SIG-M5 (cell line): ENCODE data around the gene FOXJ3.

Source experiments
- DNase-seq: peaks from one replicate; lab custom pipeline; 2025; lab: John Stamatoyannopoulos, UW

The FOXJ3 gene

DNA sequence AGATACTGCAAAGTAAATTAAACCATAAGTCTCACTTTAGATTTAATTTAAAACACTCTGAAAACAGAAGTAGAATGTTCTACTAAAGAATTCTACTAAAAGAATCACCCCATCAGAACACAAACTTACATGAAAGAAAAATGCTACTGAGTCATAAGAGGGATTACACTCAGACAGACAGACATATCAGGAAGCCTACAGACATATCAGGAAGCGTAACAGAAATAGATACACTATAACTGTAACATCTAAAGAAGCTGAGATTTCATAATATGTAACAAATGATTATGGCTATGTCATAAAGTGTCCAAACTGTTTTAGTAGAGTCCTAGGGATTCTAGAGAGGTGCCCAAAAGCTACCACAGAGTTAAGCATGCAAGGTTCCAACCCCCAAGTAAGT, 23.9 kb downstream of the FOXJ3 start:
- no peak for DNase-seq

DNA sequence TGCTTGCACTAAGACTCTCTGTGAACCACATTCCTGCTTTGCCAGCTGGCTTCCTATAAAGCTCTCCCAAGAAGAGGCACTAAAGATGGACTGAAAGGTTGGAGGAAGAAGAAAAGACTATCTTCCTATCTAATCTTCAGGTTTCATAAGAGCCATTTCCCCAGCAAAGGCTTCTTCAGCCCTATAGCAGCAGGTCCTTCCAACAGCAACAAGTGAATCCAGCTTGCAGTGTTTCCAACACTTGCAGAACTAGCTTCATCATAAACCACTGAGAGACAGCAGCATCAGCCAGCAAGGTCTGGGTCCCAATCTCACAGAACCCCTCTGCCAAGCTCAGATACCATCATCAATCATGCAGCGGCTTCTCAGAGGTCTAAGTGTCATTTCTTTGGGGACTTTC, 28.1 kb downstream of the FOXJ3 start:
- DNase-seq: no peak

DNA sequence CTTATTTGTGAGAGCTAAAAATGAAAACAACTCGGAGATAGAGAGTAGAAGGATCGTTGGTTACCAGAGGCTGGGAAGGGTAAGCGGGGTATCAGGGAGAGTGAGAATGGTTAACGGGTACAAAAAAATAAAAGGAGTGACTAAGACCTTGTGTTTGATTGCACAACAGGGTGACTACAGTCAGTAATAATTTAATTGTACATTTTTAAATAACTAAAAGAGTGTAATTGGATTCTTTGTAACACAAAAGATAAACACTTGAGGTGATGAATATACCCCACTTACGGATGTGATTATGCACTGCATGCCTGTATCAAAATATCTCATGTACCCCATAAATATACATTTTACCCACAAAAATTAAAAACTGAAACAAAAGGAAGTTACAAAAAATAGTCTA, 29.4 kb downstream of the FOXJ3 start:
- no peak for DNase-seq

DNA sequence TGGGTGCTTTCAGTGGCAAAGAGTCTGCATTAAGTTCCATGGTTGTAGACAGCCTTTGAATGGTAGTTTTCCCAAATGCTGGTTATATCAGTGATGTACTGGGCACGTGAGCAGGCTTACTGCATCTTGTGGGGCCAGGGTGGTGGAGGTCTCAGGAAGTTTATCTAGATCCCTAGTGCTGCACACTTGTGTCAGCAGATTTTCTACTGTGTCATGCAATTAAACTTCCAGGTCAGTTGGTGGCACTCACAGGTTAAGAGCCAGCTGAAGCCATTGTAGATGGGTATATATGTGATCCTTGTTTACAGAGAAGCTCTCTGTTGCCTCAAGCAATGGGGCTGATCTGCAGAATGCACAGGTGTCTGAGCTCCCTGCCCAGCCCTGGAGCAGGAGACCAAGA, 33.0 kb downstream of the FOXJ3 start:
- no peak for DNase-seq

DNA sequence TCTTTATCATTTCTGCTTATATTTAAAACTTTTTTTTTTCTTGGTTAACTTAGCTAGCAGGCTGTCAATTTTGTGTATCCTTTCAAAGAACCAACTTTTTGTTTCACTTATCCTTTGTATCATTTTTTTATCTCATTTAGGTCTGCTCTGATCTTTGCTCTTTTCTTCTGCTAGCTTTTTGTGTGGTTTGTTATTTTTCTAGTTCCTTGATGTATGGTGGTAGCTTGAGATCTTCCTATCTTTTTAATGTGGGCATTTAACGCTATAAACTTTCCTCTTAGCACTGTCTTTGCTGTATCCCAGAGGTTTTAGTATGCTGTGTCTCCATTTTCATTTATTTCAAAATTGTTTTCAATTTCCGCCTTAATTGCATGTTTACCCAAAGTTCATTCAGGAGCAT, 36.5 kb downstream of the FOXJ3 start:
- DNase-seq: no peak

DNA sequence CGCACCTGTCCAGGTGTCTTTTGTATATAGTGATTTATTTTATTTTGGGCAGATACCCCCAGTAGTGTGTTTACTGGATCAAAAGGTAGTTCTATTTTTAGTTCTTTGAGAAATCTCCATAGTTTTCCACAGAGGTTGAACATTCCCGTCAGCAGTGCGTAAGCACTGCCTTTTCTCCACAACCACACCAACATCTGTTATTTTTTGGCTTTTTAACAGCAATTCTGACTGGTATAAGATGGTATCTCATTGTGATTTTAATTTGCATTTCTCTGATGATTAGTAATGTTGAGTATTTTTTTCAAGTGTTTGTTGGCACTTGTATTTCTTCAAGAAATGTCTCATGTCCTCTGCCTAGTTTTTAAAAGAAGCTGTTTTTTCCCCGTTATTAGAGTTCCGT, 39.2 kb downstream of the FOXJ3 start:
- no peak for DNase-seq

DNA sequence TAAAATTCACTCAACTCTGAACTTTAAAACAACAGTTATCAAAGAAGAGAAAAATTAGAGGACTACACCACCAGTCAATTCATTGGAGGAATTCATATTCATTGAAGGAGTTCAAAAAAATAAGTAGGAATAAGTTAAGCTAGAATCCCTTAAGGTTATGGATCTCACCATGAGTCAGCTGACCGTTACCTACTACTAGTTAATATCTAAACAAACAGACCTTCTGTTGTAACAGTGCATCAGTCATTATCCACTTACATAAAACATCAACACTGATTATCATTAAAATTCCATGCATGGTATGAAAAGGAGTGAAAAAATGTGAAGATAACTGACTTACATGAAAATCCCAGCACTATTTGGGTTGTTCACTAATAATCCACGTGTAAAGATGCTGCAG, 44.9 kb downstream of the FOXJ3 start:
- DNase-seq: no peak

DNA sequence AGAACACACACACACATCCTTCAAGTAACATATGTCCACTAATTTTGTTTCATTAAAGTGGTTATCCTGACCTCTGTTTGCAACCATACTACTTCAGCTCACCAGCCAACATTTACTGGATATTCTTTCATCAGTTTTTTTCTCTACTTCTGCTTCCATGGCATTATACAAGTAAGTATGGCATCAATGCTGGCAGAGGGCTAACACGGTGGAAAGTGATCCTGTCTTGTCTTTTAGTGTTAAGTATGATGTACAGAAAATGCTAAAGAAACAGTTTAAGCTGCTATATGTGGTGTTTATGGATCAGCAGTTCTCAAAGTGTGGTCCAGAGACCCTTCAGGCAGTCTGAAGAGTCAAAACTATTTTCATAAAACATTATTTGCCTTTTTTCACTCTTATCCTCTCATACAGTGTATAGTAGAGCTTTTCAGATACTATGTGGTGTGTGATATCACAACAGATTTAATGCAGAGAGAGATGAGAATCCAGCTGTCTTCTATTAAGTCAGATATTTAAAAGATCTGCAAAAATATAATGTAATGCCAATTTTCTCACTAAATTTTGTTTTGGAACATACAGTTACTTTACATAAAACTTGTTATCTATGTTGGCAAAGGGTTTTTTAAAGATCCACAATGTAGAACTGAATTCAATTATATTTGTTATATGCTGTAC, 46.6 kb downstream of the FOXJ3 start:
- no peak for DNase-seq

DNA sequence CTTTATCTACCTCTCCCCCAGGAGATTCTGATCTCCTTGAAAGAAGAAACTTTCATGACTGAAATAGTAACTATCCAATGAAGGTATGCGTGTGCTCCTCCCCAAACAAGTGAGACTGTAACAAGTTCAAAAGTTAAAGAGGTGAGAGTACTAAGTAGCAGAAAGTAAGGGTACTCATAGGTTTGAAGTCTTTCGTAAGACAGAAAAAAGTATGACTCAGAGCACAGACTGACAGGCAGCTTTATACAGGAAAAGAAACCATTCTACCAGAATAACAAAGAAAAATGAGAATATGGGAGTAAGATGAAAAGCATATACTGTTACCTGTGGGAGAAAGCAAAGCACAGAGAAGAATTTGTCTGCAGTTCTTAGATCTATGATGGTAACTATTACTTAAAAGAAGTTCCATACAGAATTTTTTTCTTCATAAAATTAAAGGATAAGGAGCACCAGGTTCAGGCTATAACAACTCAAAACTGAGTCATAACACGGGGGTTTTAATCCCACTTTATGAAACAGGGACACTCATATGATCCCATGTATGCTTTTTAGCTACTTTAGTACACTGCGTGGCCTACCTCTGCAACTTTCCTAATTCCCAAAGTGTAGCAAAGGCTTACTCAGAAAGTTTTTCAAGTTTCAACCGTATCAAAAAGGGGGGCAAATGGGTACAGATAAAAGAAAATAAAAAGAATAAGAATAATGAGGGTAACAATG, 52.0 kb downstream of the FOXJ3 start:
- no peak for DNase-seq

DNA sequence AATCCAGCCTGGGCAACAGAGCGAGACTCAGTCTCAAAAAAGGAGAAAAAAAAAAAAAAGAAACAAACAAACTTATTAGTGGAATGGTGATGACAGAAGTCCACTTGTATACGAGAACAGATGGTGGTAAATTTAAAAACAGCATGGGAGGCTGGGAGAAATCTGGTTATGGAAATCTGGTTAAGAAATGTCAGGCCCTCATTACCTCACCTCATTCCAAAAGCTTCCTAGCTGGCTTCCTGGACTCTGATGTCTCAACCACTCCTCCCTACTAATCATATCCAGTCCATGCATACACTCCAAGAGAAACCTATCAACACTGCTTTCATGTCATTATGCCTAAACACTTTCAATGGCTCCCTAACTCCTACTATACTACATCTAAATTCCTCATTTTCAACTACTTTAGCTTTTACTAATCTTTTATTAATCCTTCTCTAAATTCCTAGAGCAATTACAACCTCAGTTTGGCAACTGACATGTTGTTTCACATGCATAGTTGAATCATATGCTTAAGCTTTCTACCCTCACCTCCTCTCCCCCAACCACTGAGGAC, 52.9 kb downstream of the FOXJ3 start:
- DNase-seq: no peak

DNA sequence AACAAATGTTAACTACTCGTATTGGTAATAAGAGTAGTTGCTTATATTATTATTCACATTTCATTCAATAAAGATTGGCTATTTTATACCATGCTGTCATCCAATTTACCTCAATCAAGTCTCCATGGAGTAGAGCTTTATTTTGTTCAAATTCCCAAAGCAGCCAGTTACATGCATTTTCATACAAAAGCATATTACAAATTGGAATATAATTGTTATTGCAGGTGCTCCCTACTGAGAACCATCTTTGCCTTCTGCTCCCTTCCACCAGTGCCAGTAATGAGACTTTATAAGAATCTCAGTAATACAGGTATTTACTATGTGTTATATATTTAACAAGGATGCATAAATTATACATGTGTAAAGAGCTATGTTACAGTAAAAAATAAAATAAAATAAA, 54.2 kb downstream of the FOXJ3 start:
- DNase-seq: no peak

DNA sequence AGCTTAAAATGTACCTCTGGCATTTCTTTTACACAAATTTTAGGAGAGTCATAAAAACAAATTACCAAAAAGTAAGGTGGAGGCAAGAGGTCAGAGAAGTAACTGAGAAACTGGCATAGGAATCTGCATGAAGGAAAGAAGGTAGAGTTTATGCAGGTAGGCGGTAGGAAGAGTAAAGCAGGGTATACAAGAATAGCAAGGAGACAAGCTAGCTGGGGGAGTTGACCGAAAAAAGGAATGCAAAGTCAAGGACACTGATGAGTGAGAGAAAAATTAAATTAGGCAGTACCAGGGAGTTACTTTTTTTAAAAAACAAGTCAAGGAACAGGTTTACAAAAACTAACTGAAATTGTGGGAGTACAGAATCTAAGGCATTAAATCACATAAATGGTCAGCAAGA, 56.0 kb downstream of the FOXJ3 start:
- DNase-seq: no peak

DNA sequence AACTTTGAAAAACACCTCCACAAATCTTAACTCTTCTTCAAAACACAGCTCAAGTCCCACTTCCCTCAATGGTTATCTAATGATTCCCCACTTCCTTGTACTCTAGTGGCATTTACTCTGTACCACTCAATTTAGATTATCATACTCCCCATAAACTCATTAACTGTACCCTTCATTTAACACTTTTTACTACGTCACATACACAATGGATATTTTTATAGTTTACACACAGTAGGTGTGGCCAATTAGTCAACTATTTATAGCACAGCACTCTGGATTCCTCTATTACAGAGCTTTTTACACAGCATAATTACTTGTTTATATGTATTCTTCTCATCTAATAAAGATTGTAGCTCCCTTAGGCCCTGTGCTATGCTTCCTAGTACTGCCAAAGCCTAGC, 62.1 kb downstream of the FOXJ3 start:
- DNase-seq: no peak

DNA sequence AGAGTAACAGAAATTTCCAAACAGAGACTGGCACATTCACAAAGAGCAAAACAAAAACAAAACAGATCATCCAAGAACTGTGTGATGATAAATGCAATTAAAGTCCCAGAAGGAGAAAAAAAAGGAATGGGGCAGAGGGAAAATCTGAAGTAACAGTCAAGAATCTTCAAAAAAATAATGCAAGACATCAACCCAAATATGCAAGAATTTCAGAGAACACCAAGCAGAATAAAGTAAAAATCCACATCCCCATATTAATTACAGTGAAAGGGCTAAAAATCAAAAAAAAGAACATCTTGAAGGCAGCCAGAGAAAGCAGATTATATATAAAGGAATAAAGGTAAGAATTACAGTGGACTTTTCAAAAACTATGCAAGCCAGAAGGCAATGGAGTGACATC, 67.1 kb downstream of the FOXJ3 start:
- no peak for DNase-seq

DNA sequence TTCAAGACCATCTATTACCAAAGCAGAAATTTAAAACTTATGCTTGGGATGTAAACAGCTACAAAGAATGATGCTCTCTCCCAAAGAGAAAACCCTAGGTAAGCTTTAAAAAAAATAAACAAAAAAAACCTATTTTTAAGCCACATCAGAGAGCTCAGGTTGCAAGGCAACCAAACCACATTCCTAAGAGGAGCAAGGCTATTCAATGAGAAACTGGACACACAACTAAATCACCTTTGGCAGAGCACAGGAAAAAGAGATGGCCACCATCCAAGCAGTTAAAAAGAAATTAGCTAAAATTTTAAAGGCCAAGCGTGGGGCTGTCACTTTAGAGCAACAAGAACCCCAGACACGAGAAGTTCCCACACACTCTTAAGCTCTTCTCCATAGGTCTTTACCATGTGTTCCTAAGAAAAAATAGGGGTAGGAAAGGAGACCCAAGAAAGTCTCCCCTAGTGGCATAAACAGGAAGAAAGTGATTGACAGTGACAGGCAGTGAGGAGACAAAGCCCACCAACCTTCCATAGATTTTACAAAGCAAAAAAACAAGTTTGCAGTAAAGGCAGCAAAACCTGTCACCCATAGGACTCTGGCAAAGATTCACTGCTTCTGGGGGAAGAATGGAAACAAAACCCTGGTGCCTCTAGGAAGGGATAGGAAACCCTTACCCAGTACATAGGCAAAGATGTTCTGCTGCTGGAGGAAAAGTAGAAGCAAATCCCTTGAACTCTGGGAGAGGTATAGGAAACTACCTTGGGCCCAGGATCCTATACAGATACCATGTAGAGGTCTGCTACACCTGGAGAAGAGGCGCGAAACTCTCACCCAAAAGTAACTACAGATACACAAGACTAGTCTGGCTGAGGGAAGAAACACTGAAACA, 68.5 kb downstream of the FOXJ3 start:
- DNase-seq: no peak

DNA sequence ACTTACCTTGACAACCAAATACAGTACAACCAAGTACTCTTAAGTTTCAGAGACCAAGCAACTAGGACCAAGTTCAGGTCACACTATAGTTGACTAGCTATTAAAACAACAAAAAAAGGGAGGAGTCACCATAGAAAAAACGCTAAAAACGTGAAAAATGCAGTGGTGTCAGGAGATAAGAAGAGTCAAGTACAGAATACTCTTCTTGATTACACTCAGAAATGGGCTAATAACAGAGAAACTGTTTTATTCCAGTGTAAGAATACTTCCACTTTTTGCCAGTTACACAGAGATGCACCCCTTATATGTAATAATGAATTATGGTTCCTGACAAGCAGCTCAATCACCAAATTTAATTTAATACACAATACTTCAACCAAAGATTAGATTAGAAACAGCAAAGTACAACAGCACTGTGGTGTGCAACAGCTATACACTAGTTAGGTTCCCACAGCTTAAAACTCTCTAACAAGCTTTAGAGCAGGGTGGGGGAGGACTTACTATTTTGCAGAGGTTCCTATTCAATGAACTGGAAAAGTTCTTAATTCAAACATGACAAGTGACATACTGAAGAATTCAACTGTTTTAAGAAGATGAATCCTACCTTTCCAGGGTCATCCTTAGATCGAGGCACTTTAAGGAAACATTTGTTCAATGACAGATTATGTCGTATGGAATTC, 70.4 kb downstream of the FOXJ3 start:
- no peak for DNase-seq

DNA sequence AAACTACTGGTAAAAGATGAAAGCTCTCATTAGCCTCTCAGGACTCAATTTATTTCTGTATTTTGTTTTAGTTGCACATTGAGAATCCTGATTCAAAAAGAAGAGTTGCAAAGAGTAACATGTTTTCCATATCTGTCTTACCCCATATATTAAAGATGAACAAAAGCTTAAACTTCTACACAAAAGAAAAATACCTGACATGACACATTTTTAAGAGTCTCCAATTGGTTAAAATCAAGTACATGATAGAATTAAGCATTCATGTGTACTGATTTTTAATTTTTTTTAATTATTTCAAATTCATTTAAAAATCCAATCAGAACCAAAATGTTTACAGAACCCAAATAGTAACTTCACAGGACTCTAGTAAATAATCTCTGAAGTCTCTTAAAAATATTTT, 72.0 kb downstream of the FOXJ3 start:
- DNase-seq: no peak

DNA sequence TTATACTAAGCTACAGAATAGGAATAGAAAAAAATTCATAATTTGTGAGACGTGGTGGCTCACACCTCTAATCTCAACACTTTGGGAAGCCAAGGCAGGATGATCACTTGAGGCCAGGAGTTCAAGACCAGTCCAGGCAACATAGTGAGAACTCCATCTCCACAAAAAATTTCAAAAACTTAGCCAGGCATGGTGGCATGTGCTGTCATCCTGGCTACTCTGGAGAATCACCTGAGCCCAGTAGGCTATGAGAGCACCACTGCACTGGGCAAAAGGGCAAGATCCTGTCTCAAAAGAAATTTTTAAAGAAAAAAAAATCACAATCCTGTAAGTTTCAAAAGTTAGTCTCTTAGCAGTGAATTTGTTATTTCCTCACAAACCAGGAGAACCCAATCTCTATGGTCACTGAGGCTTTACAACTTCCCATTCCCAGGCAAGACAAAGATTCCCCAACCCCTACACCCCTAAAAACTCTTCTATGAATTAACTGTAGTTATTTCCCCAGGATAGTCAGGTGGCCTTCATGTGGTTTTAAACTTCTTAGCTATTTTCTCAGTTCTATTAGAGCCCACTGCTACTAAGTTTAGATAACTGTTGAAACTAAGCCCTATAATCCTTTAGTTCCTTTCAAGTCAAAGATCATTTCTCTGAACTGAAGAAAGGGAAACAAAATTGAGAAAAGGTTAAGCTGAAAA, 74.5 kb downstream of the FOXJ3 start:
- no peak for DNase-seq

DNA sequence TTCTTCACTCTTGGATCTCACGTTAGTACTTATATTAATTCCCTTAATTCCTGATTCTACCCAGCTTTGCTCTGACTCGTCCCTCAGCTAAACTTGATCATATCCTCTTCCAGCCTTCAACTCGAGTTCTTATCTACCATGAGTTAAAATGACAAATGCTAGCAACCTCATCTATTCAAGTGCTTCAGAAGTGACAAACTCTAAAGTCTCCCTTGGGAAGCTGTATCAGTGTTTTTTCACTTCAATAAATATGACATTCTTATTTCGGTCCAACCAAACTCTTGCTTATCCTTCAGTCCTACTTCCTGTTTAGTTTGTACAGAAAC, 75.3 kb downstream of the FOXJ3 start:
- DNase-seq: no peak

DNA sequence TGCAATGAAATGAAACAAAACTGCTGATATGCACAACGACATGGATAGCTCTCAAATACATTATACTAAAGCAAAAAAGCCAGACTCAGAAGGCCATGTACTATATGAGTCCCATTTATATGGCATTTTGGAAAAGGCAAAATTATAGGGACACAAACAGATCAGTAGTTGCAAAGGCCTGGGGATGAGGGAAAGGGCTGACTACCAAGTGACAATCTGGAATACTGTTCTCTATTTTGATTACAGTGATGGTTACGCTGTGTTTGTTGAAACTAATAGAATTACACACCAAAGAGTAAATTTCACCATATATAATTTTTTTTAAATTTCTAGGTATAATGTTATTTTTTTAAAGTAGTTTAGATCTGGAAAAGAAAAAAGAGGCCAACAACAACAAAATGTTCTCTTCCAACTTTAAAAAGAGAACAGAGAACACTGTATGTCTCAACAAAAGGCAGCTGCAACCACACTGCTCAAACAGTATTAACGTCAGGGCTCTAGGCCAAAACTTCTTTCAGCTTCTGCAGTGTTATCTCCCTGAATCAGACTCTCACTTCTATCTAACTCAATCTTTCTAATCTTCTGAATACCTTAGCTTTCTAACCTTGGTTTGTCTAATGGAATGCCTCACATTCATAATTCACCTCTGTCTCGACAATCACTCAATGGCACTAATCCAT, 75.8 kb downstream of the FOXJ3 start:
- no peak for DNase-seq

DNA sequence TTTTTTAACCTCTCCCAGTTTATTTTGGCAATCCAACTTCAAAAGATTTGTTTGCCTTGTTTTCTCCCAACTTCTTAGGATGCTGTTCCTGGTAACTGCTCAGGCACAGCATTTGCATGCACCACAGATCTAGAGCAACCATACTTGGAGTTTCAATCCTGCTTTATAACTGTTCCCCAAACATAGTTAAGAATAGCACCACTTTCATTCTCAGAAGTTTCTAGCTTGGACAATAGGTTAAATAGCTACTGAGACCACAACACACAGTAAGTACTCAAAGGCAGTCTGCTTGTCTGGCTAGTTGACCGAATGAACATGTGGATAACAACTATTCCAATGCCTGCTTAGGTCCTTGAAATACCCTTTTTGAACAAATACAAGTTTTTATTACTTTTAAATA, 76.8 kb downstream of the FOXJ3 start:
- DNase-seq: no peak
